ENCODE data around the gene LGALS7.

GRCh38 chr19:38817081-38817480 is 43.8 kb upstream of the LGALS7 start:
- TF ChIP-seq ZNF441 (CRISPR knock-in tag; IDR thresholded peaks at IDR 0.05; ENCODE audit: borderline replicate concordance) (no peak), SMARCE1 (IDR thresholded peaks at IDR 0.05; ENCODE audit: borderline replicate concordance) (no peak), E2F1 (CRISPR knock-in tag; IDR thresholded peaks at IDR 0.05) (no peak), CBX2 (IDR thresholded peaks at IDR 0.05; ENCODE audit: low read depth, low read length) (no peak), CBX2 (CRISPR knock-in tag; IDR thresholded peaks at IDR 0.05; ENCODE audit: low read depth) (no peak), MEIS2 (CRISPR knock-in tag; IDR thresholded peaks at IDR 0.05) (no peak)

Data from HepG2 (cell line).